Heart left ventricle (tissue), 16 donors: ENCODE data around the gene IL25. TPM values are rescaled to one million over a fixed set of nuclear protein-coding genes. Genes with fewer than 3 reads are reported as not detected.
A peak's percentile ranks its signal among the peaks of the same experiment; 100 is the strongest.

Experiments
- ATAC-seq, 4 donors: fragments of 200-7000 bp; cut with Tn5 transposase; one replicate each; pipeline ENCODE4 v1.9.1; 2020 to 2022; ENCODE audit warnings: moderate library complexity in 4 of 4, mild to moderate bottlenecking in 3 of 4, moderate number of reproducible peaks in 1 of 4
- DNase-seq, 5 donors: peaks; one replicate each; pipeline ENCODE4 v3.0.0-alpha.2; 2020
- H3K27ac ChIP-seq, 12 donors: fragments of 200-600 bp; sonication (generic) in 4 of 12; one replicate each; pipeline versions ENCODE4 v1.5.0 to v1.8.0; 2016 to 2022; ENCODE audit warnings: mild to moderate bottlenecking in 2 of 12
- H3K27me3 ChIP-seq, 9 donors: fragments of 200-600 bp; sonication (generic) in 2 of 9; one replicate each; pipeline versions ENCODE4 v1.5.1 to v1.8.0; 2016 to 2022; ENCODE audit warnings: mild to moderate bottlenecking in 3 of 9
- H3K36me3 ChIP-seq, 9 donors: fragments of 200-600 bp; sonication (generic) in 2 of 9; one replicate each; pipeline versions ENCODE4 v1.5.0 to v1.8.0; 2018 to 2022; ENCODE audit warnings: mild to moderate bottlenecking in 2 of 9
- H3K4me1 ChIP-seq, 12 donors: fragments of 200-600 bp; sonication (generic) in 4 of 12; one replicate each; pipeline versions ENCODE4 v1.5.0 to v1.8.0; 2016 to 2022; ENCODE audit warnings: mild to moderate bottlenecking in 3 of 12
- H3K4me3 ChIP-seq, 12 donors: fragments of 200-600 bp; sonication (generic) in 4 of 12; one replicate each; pipeline versions ENCODE4 v1.5.0 to v1.8.0; 2017 to 2022; ENCODE audit warnings: mild to moderate bottlenecking in 9 of 12, moderate library complexity in 4 of 12
- H3K9me3 ChIP-seq, 12 donors: fragments of 200-600 bp; sonication (generic) in 4 of 12; one replicate each; pipeline versions ENCODE4 v1.5.0 to v1.8.0; 2016 to 2022; ENCODE audit warnings: mild to moderate bottlenecking in 1 of 12
- CTCF ChIP-seq, 12 donors: fragments of 200-600 bp; sonication (generic) in 4 of 12; IDR thresholded peaks; one replicate each; pipeline versions ENCODE4 v1.5.0 to v1.8.0; 2018 to 2022; ENCODE audit warnings: antibody characterized with exemption in 12 of 12, mild to moderate bottlenecking in 5 of 12
- POLR2A ChIP-seq, 2 donors: fragments of 450-650 bp; IDR thresholded peaks; one replicate each; pipeline ENCODE4 v1.6.1; 2017; ENCODE audit warnings: antibody characterized with exemption in 2 of 2, mild to moderate bottlenecking in 2 of 2, moderate library complexity in 2 of 2
- WGBS, 4 donors: extraction: QIAGEN DNeasy Blood & Tissue Kit in 2 of 4; methylation state at CpG; one replicate each; pipeline versions ENCODE4 v1.1.5 to v1.1.7; 2013 to 2018; 5-methylcytosine and 5-hydroxymethylcytosine counted together
- intact Hi-C, 10 donors: fragments of 100-400 bp; cut with DNase I; formaldehyde crosslinking; loops; one replicate each; pipeline versions ENCODE4 v1.11.1 to v1.14.2; 2022
- polyA plus RNA-seq, 2 donors: library from polyadenylated mRNA; stranded (reverse); fragments of 200-250 nt; gene quantifications; one replicate each; pipeline ENCODE4 v1.2.3, GENCODE V29; 2013
- total RNA-seq, 9 donors: library from RNA; depleted of rRNA in 2 of 9; stranded (reverse); fragments of >200 nt in 2 of 9; fragmentation: NEBNext Ultra II Directional in 3 of 9; extraction: Animal tissue kit (Norgen Biotek cat#: 25700) in 3 of 9; gene quantifications; one replicate each; pipeline versions ENCODE4 v1.1.0 to v1.2.4, GENCODE V29; 2016 to 2023
- donor health status: ischemic (EF 13 %, LVEDD 7.1; RV severe dilation, severe dysfunction).
- donor health status: healthy with polysubstance abuse.
- donor health status: DM: no; HTN: yes; CAD: no.
- donor health status: DM: no; HTN: no; CAD: no.
- donor health status: ischemic (EF 25% LVEDD 6.9; RV normal size, moderate dysfunction).
- donor health status: ischemic (EF 25% LVEDD 5.7; RV mildly dilated, moderate dysfunction).
- donor health status: healthy.
- donor health status: DM: yes; HTN: yes; CAD: no.
- donor health status: ischemic (EF 35%, LVEDD 5.7; RV mildly dilated, moderate dysfunction).
- donor health status: nonischemic (EF 11% LVEDD 7.7; RV severe dilation, severe dysfunction).
- donor health status: DM: yes; HTN: yes; CAD: no.
- donor health status: PGD.
- donor health status: ischemic (EF 29% LVEDD 5.4; RV normal size, mild dysfunction).
- donor health status: nonischemic (EF 23%, LVEDD 6.1; RV moderate dilation, normal function).

IL25 gene
- total and polyA plus RNA-seq, 11 donors = 0.29 TPM; not detected in 10

GRCh38 chr14:23349156-23349845, 23.3 kb upstream of the IL25 start:
- Histone ChIP-seq H3K27ac (no peak overlapping the region), H3K4me3 (no peak overlapping the region), H3K36me3 (no peaks in the 10 kb centered on the region), H3K27me3 (peaks cover 0 to 27% (median 0%) of the 10 kb centered on the region in 9 donors), H3K4me1 (peaks cover 4 to 25% (median 12%) of the 10 kb centered on the region in 12 donors), H3K9me3 (no peaks in the 10 kb centered on the region)
- ATAC-seq = no peak
- WGBS, 4 donors = 87 to 94% (median 90%) methylated on average over 8 of the region's 8 CpGs
- intact Hi-C loops = no loop called here
- TF ChIP-seq POLR2A (IDR thresholded peaks at IDR 0.05) (no peak), CTCF (IDR thresholded peaks at IDR 0.05) (no peak)
- DNase-seq = no peak

- peaks cover 0 to under 1% (median 0%) of the 10 kb centered on the region in 9 donors for H3K36me3 ChIP-seq
- DNase-seq (no peak), ATAC-seq (peak in 3 of 4 donors; percentile 8 to 32 (median 28))
- peak overlapping the region in 7 of 12 donors; percentile 32 to 68 (median 42) for H3K27ac ChIP-seq
- H3K9me3 ChIP-seq = no peaks in the 10 kb centered on the region
- peak overlapping the region; percentile 56 to 89 (median 69) for H3K4me3 ChIP-seq
- 13 to 28% (median 14%) methylated on average over 12 to 61 of the region's 61 CpGs for WGBS, 4 donors
- TF ChIP-seq CTCF (IDR thresholded peaks at IDR 0.05) (no peak), POLR2A (IDR thresholded peaks at IDR 0.05) (no peak)
- peaks cover 4 to 17% (median 11%) of the 10 kb centered on the region in 12 donors for H3K4me1 ChIP-seq
- intact Hi-C loops = no loop called here
- H3K27me3 ChIP-seq = peaks cover 0 to 27% (median 0%) of the 10 kb centered on the region in 9 donors
Measured at GRCh38 chr14:23351681-23352505, 20.7 kb upstream of the IL25 start.

DNA sequence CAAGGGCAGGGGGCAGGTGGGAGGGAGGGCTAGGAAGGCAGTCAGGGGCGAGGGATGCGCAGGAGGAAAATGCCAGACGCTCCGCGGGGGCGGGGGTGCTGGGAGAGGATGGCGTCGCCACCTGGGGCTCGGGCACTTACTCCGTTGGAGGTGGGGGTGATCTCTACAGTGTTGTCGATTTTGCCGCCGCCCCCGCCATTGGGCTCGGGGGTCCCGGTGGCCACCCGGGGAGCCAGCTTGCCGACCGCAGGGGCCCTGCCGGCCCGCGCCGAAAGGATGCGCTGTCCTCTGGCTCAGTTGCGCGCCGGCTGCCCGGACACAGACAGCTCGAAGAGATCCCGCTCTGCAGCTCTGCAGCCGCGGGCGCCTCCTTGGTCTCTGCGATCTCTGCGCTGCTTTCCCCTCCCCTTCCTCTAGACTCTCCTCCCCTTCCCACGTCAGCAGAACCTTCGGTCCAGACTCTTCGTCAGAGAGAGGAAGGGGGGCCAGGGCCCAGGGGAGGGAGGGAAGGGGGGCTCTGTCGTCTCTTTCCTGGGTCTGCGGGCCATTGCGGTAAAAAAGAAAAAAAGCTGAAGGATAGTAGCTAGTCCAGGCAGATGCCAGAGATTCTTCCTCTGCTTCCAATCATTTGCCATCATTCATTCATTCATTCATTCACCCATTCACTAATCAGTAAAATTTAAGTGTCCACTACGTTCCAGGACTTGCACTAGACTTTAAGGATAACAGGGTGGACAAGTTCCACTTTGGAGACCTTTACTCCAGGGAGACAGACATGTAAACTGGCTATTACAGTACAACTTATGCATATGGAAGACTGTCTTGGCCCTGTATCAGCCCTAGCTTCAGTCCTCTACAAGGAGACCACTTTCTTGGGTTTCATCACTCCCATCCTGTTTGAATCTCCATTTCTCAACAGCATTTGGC, 19.8 kb upstream of the IL25 start, which contains the start of gene SLC22A17:
TSS of gene SLC22A17 (minus strand) at position 382 of the 927 bp plus-strand sequence.
- ATAC-seq (peak; percentile 84 to 94 (median 90)), DNase-seq (peak; percentile 81 to 85 (median 83))
- WGBS, 4 donors = 1% methylated on average over 10 to 42 of the region's 42 CpGs
- Histone ChIP-seq H3K36me3 (peaks cover 0 to 2% (median 0%) of the 10 kb centered on the region in 9 donors), H3K4me3 (peak within 1 kb of the TSS; percentile 56 to 89 (median 69)), H3K27ac (peak within 1 kb of the TSS in 9 of 12 donors; percentile 4 to 68 (median 42)), H3K4me1 (peaks cover 4 to 17% (median 11%) of the 10 kb centered on the region in 12 donors), H3K9me3 (no peaks in the 10 kb centered on the region), H3K27me3 (peaks cover 0 to 27% (median 0%) of the 10 kb centered on the region in 9 donors)
- TF ChIP-seq POLR2A (IDR thresholded peaks at IDR 0.05) = peak in 1 of 2 donors; percentile 80
- peak in 3 of 12 donors; percentile 8 to 36 (median 12) for TF ChIP-seq CTCF (IDR thresholded peaks at IDR 0.05)
- intact Hi-C loops = no loop called here
